PC-3 (cell line): ENCODE data around the gene PPM1F. TPM values are rescaled to one million over a fixed set of nuclear protein-coding genes. Genes with fewer than 3 reads are reported as not detected.

ENCODE experiments used
- ATAC-seq: fragments of 200-7000 bp; cut with Tn5 transposase; 2 replicates; pipeline ENCODE4 v1.9.1; 2020; ENCODE audit warnings: mild to moderate bottlenecking, moderate library complexity
- BruUV-seq: library from RNA; stranded (reverse); fragments of 400-500 nt; replicated peaks from 2 replicates; lab custom pipeline; 2021; lab: Mats Ljungman, UMichigan
- CTCF ChIA-PET: fragments of 300-600 bp; sonication (Branson Sonifier 250); formaldehyde crosslinking; loops from one replicate; lab custom pipeline; 2022; ENCODE audit warnings: antibody characterized with exemption; lab: Charles Lee
- POLR2A ChIA-PET: fragments of 300-600 bp; sonication (Branson Sonifier 250); formaldehyde crosslinking; loops from one replicate; lab custom pipeline; 2022; ENCODE audit warnings: antibody characterized with exemption; ENCODE audit not compliant: unreplicated experiment; lab: Charles Lee
- DNase-seq: peaks from one replicate; pipeline ENCODE4 v3.0.0-alpha.2; 2015
- H2AFZ ChIP-seq: fragments of 300-600 bp; sonication (generic); 2 replicates; pipeline ENCODE4 v1.6.0; 2016; ENCODE audit warnings: antibody characterized with exemption, low read length
- H3F3A ChIP-seq: fragments of 300-600 bp; sonication (generic); one replicate; pipeline ENCODE4 v1.6.0; 2017; ENCODE audit warnings: antibody characterized with exemption, low read length, control low read depth, mild to moderate bottlenecking; ENCODE audit not compliant: unreplicated experiment
- H3K27ac ChIP-seq: fragments of 300-600 bp; sonication (generic); 2 replicates; pipeline ENCODE4 v1.5.1; 2016; ENCODE audit warnings: mild to moderate bottlenecking, low read length
- H3K27me3 ChIP-seq: fragments of 300-600 bp; sonication (generic); 2 replicates; pipeline ENCODE4 v1.6.1; 2016; ENCODE audit warnings: low read length, mixed read lengths
- H3K36me3 ChIP-seq: fragments of 300-600 bp; sonication (generic); 2 replicates; pipeline ENCODE4 v1.6.1; 2016; ENCODE audit warnings: low read depth, mixed run types, low read length, mixed read lengths
- H3K4me1 ChIP-seq: fragments of 300-600 bp; sonication (generic); 2 replicates; pipeline ENCODE4 v1.5.1; 2016; ENCODE audit warnings: low read length; ENCODE audit not compliant: insufficient read depth
- H3K4me2 ChIP-seq: fragments of 300-600 bp; sonication (generic); 2 replicates; pipeline ENCODE4 v1.6.0; 2016; ENCODE audit warnings: low read length
- H3K4me3 ChIP-seq: fragments of 300-600 bp; sonication (generic); 2 replicates; pipeline ENCODE4 v1.5.1; 2016; ENCODE audit warnings: mild to moderate bottlenecking, low read length, mixed read lengths
- H3K79me2 ChIP-seq: fragments of 300-600 bp; sonication (generic); 2 replicates; pipeline ENCODE4 v1.6.1; 2017; ENCODE audit warnings: low read length, mixed read lengths
- H3K9ac ChIP-seq: fragments of 300-600 bp; sonication (generic); 2 replicates; pipeline ENCODE4 v1.6.0; 2016; ENCODE audit warnings: mild to moderate bottlenecking, low read length
- H3K9me2 ChIP-seq: fragments of 300-600 bp; sonication (generic); replicated peaks from 2 replicates; pipeline ENCODE4 v1.6.1; 2016; ENCODE audit warnings: mixed run types, low read length, mixed read lengths
- H3K9me3 ChIP-seq: fragments of 300-600 bp; sonication (generic); 2 replicates; pipeline ENCODE4 v1.6.1; 2016; ENCODE audit warnings: low read length, mixed read lengths
- H4K20me1 ChIP-seq: fragments of 300-600 bp; sonication (generic); 2 replicates; pipeline ENCODE4 v1.6.1; 2016; ENCODE audit warnings: low read length, mixed read lengths
- CTCF ChIP-seq: fragments of 300-600 bp; sonication (generic); conservative IDR thresholded peaks from 2 replicates; pipeline ENCODE4 v1.5.1; 2017; ENCODE audit warnings: antibody characterized with exemption, low read depth, mild to moderate bottlenecking, low read length
- EZH2 ChIP-seq: fragments of 300-600 bp; sonication (generic); IDR thresholded peaks from one replicate; pipeline ENCODE4 v1.6.1; 2017; ENCODE audit warnings: antibody characterized with exemption, mild to moderate bottlenecking, low read length; ENCODE audit not compliant: unreplicated experiment
- EZH2phosphoT487 ChIP-seq: fragments of 300-600 bp; sonication (generic); IDR thresholded peaks from 2 replicates; pipeline ENCODE4 v1.6.1; 2018; ENCODE audit warnings: mild to moderate bottlenecking, antibody characterized with exemption, low read length, borderline replicate concordance
- intact Hi-C: fragments of 100-400 bp; cut with micrococcal nuclease; formaldehyde crosslinking; loops from 2 replicates; pipeline ENCODE4 v1.9.0; 2023
- total RNA-seq: library from RNA; depleted of rRNA; stranded (reverse); fragments of >200 nt; gene quantifications from 2 replicates; pipeline ENCODE4 v1.2.3, GENCODE V29; 2014

PPM1F gene
- total RNA-seq, 1 experiment from 2014 or later: 40.4 TPM

GRCh38 chr22:21929253-21929652 is 23.4 kb downstream of the PPM1F start:
- POLR2A ChIA-PET: no interaction called here

GRCh38 chr22:21928048-21928447 is 24.6 kb downstream of the PPM1F start:
- no peaks in the 10 kb centered on the region for H3K9me2 ChIP-seq
- no peak for DNase-seq
- CTCF ChIA-PET: no interaction called here
- no peaks in the 10 kb centered on the region for H3K9me3 ChIP-seq
- no TSS peak for BruUV-seq
- peaks cover 12% of the 10 kb centered on the region; the same call in 1 of the 2 replicates for H3K36me3 ChIP-seq
- ATAC-seq: no peak
- H3K4me3 ChIP-seq: no peak overlapping the region
- H3K27ac ChIP-seq: no peak overlapping the region
- no peak overlapping the region for H2AFZ ChIP-seq
- H3K4me2 ChIP-seq: no peak overlapping the region
- no peaks in the 10 kb centered on the region for H3F3A ChIP-seq
- intact Hi-C loops: no loop called here
- no peaks in the 10 kb centered on the region for H3K79me2 ChIP-seq
- H3K27me3 ChIP-seq: no peaks in the 10 kb centered on the region
- POLR2A ChIA-PET: no interaction called here
- TF ChIP-seq CTCF (no peak), EZH2phosphoT487 (no peak), EZH2 (no peak)
- no peak overlapping the region for H3K9ac ChIP-seq
- H4K20me1 ChIP-seq: no peaks in the 10 kb centered on the region
- H3K4me1 ChIP-seq: no peaks in the 10 kb centered on the region

More at GRCh38 chr22:21929253-21929652, 23.4 kb downstream of the PPM1F start:
- BruUV-seq: no TSS peak
- Histone ChIP-seq H3K9me3 (no peaks in the 10 kb centered on the region), H3K9ac (no peak overlapping the region), H3K27ac (no peak overlapping the region), H3K79me2 (no peaks in the 10 kb centered on the region), H3K27me3 (no peaks in the 10 kb centered on the region), H3K9me2 (no peaks in the 10 kb centered on the region), H3K4me3 (no peak overlapping the region), H2AFZ (no peak overlapping the region), H3K36me3 (peaks cover 15% of the 10 kb centered on the region; the same call in 1 of the 2 replicates), H4K20me1 (no peaks in the 10 kb centered on the region), H3F3A (no peaks in the 10 kb centered on the region), H3K4me2 (no peak overlapping the region), H3K4me1 (no peaks in the 10 kb centered on the region)
- CTCF ChIA-PET: no interaction called here
- no peak for DNase-seq
- intact Hi-C loops: no loop called here
- TF ChIP-seq EZH2 (no peak), CTCF (no peak), EZH2phosphoT487 (no peak)
- ATAC-seq: no peak

GRCh38 chr22:21927174-21927823 is 25.3 kb downstream of the PPM1F start:
- Histone ChIP-seq H3F3A (no peaks in the 10 kb centered on the region), H3K27ac (no peak overlapping the region), H2AFZ (no peak overlapping the region), H3K79me2 (no peaks in the 10 kb centered on the region), H3K27me3 (no peaks in the 10 kb centered on the region), H4K20me1 (no peaks in the 10 kb centered on the region), H3K9me2 (no peaks in the 10 kb centered on the region), H3K4me3 (no peak overlapping the region), H3K4me1 (no peaks in the 10 kb centered on the region), H3K9ac (no peak overlapping the region), H3K9me3 (no peaks in the 10 kb centered on the region), H3K36me3 (peaks cover 7% of the 10 kb centered on the region; the same call in 1 of the 2 replicates), H3K4me2 (no peak overlapping the region)
- no TSS peak for BruUV-seq
- DNase-seq: no peak
- intact Hi-C loops: no loop called here
- ChIA-PET CTCF (no interaction called here), POLR2A (no interaction called here)
- TF ChIP-seq EZH2 (no peak), EZH2phosphoT487 (no peak), CTCF (no peak)
- no peak for ATAC-seq
